RWPE2 (cell line): ENCODE results near the gene B4GALNT4.
A peak's percentile ranks its signal among the peaks of the same experiment; 100 is the strongest.
"Not testable (repeated sequence)": the region's sequence is repeated elsewhere in the genome, so short reads cannot be mapped to it uniquely, and the experiment has no call there.

ENCODE experiments used
- ATAC-seq: fragments of 200-7000 bp; cut with Tn5 transposase; 3 replicates; pipeline ENCODE4 v1.9.1; 2021; ENCODE audit warnings: low read depth
- DNase-seq: peaks from one replicate; pipeline ENCODE4 v3.0.0-alpha.2; 2020; ENCODE audit warnings: low spot score
- H3K27ac ChIP-seq: fragments of 450-650 bp; 2 replicates; pipeline ENCODE4 v1.5.1; 2017; ENCODE audit warnings: mild to moderate bottlenecking; ENCODE audit not compliant: poor library complexity, severe bottlenecking
- H3K27me3 ChIP-seq: fragments of 250-450 bp; sonication (Bioruptor Pico); 2 replicates; pipeline ENCODE4 v1.5.1; 2021; ENCODE audit warnings: mild to moderate bottlenecking, moderate library complexity; ENCODE audit not compliant: insufficient read depth, poor library complexity, severe bottlenecking
- H3K36me3 ChIP-seq: fragments of 250-450 bp; sonication (Bioruptor Pico); 2 replicates; pipeline ENCODE4 v1.5.1; 2020; ENCODE audit warnings: low read depth, mild to moderate bottlenecking, moderate library complexity
- H3K4me1 ChIP-seq: fragments of 250-450 bp; sonication (Bioruptor Pico); 2 replicates; pipeline ENCODE4 v1.5.1; 2021; ENCODE audit warnings: mild to moderate bottlenecking, moderate library complexity; ENCODE audit not compliant: insufficient read depth, poor library complexity, severe bottlenecking
- H3K4me3 ChIP-seq: fragments of 250-450 bp; sonication (Bioruptor Pico); 2 replicates; pipeline ENCODE4 v1.5.1; 2021; ENCODE audit warnings: mild to moderate bottlenecking, moderate library complexity; ENCODE audit not compliant: severe bottlenecking
- H3K9me3 ChIP-seq: fragments of 250-450 bp; sonication (Bioruptor Pico); 2 replicates; pipeline ENCODE4 v1.5.1; 2021; ENCODE audit warnings: mild to moderate bottlenecking, moderate library complexity; ENCODE audit not compliant: severe bottlenecking
- TF ChIP-seq, protein P1 (sequence below): fragments of 450-650 bp; IDR thresholded peaks from one replicate; pipeline ENCODE4 v1.5.1; 2017; ENCODE audit warnings: mild to moderate bottlenecking, moderate library complexity; ENCODE audit not compliant: poor library complexity, severe bottlenecking

The B4GALNT4 gene, protein sequence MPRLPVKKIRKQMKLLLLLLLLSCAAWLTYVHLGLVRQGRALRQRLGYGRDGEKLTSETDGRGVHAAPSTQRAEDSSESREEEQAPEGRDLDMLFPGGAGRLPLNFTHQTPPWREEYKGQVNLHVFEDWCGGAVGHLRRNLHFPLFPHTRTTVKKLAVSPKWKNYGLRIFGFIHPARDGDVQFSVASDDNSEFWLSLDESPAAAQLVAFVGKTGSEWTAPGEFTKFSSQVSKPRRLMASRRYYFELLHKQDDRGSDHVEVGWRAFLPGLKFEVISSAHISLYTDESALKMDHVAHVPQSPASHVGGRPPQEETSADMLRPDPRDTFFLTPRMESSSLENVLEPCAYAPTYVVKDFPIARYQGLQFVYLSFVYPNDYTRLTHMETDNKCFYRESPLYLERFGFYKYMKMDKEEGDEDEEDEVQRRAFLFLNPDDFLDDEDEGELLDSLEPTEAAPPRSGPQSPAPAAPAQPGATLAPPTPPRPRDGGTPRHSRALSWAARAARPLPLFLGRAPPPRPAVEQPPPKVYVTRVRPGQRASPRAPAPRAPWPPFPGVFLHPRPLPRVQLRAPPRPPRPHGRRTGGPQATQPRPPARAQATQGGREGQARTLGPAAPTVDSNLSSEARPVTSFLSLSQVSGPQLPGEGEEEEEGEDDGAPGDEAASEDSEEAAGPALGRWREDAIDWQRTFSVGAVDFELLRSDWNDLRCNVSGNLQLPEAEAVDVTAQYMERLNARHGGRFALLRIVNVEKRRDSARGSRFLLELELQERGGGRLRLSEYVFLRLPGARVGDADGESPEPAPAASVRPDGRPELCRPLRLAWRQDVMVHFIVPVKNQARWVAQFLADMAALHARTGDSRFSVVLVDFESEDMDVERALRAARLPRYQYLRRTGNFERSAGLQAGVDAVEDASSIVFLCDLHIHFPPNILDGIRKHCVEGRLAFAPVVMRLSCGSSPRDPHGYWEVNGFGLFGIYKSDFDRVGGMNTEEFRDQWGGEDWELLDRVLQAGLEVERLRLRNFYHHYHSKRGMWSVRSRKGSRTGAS

DNA sequence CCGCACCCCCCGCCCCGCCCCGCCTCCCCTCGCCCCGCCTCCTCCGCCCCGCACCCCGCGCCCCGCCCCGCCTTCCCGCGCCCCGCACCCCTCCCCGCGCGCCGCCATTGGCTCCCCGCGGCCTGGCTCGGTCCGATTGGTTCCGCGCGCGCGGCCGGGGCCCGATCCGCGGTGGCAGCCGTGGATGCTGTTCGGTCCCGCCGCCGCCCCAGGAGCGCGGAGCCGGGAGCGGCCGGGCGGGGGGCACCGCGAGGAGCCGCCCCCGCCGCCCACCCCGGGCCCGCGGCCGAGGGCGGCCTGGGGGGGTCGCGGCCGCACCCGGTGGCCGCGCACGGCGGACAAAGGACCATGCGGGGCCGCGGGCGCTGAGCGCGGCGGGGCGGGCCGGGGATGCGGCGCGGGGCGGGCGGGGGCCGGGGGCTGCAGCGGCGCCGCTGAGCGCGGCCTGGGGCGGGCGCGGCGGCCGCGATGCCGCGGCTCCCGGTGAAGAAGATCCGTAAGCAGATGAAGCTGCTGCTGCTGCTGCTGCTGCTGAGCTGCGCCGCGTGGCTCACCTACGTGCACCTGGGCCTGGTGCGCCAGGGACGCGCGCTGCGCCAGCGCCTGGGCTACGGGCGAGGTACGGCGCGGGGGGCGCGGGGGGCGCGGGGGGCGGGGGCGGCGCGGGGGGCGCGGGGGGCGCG lies at the start of gene B4GALNT4:
Gene B4GALNT4, plus strand, starts transcription at position 164 of the 683 bp plus-strand sequence. Its CDS starts 305 bp downstream, at position 469.
- peaks cover 1% of the 10 kb centered on the region for H3K4me1 ChIP-seq
- H3K27ac ChIP-seq: peak within 1 kb of the TSS; percentile 31
- DNase-seq: peak; percentile 63
- TF ChIP-seq, protein P1, sequence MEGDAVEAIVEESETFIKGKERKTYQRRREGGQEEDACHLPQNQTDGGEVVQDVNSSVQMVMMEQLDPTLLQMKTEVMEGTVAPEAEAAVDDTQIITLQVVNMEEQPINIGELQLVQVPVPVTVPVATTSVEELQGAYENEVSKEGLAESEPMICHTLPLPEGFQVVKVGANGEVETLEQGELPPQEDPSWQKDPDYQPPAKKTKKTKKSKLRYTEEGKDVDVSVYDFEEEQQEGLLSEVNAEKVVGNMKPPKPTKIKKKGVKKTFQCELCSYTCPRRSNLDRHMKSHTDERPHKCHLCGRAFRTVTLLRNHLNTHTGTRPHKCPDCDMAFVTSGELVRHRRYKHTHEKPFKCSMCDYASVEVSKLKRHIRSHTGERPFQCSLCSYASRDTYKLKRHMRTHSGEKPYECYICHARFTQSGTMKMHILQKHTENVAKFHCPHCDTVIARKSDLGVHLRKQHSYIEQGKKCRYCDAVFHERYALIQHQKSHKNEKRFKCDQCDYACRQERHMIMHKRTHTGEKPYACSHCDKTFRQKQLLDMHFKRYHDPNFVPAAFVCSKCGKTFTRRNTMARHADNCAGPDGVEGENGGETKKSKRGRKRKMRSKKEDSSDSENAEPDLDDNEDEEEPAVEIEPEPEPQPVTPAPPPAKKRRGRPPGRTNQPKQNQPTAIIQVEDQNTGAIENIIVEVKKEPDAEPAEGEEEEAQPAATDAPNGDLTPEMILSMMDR: no peak
- H3K9me3 ChIP-seq: no peaks in the 10 kb centered on the region
- peak; percentile 36; the same call in 2 of the 3 replicates for ATAC-seq
- no peaks in the 10 kb centered on the region for H3K27me3 ChIP-seq
- peak within 1 kb of the TSS; percentile 53 for H3K4me3 ChIP-seq
- peaks cover 14% of the 10 kb centered on the region for H3K36me3 ChIP-seq

DNA sequence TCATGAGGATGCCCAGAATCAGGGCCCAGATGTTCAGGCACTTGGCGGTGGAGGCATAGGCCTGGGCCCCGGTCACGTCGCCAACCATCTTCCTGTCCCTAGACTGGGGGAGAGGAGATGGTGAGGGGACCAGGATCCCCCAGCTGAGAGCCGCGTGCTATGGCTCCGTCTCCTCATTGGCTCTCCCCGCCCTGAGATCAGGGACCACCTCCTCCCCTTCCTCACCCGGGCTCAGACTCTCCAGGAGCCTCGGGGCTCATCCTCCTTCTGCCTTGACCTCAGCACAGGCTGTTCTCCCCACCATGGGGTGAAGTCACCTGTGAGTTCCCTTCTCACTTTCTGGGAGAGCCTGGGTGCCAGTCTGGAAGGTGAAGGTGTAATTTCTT lies 49.4 kb upstream of the B4GALNT4 start:
- Histone ChIP-seq H3K27ac (peak overlapping the region; percentile 89), H3K4me3 (peak overlapping the region; percentile 51), H3K4me1 (peaks cover 19% of the 10 kb centered on the region), H3K36me3 (peaks cover 17% of the 10 kb centered on the region)
- not testable (repeated sequence) for H3K27me3 ChIP-seq, DNase-seq, H3K9me3 ChIP-seq
- peak; percentile 4; the same call in 2 of the 3 replicates for ATAC-seq

DNA sequence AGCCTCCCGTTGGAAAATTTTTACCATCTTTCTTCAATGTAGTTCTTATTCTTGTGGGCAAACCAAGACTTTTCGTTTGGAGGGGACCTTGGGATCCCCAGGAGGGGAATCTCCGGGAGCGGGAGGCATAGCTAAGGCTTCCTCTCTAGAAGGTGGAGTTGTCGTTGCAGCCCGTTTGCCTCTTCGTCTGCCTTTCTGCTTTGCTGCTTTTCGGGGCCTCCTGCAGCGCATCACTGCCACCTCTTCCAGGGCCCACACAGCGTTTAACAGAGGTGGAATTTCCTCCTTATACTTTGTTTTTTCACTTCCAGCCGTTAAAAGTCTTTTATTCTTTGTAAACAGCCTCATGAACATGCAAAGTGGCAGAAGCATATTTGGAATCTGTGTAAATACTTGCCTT lies 45.1 kb upstream of the B4GALNT4 start:
- DNase-seq: no peak
- no peak for ATAC-seq
- H3K4me3 ChIP-seq: no peak overlapping the region
- 0 out of 2 replicates have a peak, but pooled peaks cover 5% of the 10 kb centered on the region for H3K36me3 ChIP-seq
- TF ChIP-seq, protein P1: no peak
- no peaks in the 10 kb centered on the region for H3K9me3 ChIP-seq
- no peaks in the 10 kb centered on the region for H3K27me3 ChIP-seq
- H3K4me1 ChIP-seq: no peaks in the 10 kb centered on the region
- H3K27ac ChIP-seq: no peak overlapping the region

DNA sequence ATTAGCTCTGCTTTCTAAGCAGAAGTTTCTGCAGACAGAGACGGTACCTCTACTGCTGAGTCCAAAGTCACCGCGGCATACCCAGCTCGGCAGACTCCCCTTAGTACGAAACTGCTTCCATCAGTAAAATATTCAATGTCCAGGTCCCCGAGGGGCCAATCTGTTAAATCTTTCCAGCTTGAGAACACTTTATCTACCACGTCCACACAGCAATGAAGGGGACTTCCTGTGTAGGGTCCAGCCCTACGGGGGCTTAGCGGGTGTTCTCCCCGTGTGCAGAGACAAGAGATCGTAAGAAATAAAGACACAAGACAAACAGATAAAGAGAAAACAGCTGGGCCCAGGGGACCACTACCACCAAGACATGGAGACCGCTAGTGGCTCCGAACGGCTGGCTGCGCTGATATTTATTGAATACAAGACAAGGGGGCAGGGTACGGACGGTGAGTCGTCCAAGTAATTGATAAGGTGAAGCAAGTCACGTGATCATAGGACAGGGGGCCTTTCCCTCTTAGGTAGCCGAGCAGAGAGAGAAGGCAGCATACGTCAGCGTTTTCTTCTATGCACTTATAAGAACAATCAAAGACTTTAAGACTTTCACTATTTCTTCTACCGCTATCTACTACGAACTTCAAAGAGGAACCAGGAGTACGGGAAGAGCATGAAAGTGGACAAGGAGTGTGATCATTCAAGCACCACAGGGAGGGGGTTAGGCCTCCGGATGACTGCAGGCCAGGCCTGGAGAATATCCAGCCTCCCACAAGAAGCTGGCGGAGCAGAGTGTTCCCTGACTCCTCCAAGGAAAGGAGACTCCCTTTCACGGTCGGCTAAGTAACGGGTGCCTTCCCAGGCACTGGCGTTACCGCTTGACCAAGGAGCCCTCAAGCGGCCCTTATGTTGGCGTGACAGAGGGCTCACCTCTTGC lies 44.4 kb upstream of the B4GALNT4 start:
- not testable (repeated sequence) for ATAC-seq, H3K4me1 ChIP-seq, DNase-seq, H3K4me3 ChIP-seq, H3K27me3 ChIP-seq, H3K27ac ChIP-seq, H3K9me3 ChIP-seq, H3K36me3 ChIP-seq
